ENCODE measurements around the gene INCENP. TPM values are rescaled to one million over a fixed set of nuclear protein-coding genes. Genes with fewer than 3 reads are reported as not detected.

Gene INCENP
- polyA plus RNA-seq, 1 donor from 2014 or later, result 5.9 TPM

DNA sequence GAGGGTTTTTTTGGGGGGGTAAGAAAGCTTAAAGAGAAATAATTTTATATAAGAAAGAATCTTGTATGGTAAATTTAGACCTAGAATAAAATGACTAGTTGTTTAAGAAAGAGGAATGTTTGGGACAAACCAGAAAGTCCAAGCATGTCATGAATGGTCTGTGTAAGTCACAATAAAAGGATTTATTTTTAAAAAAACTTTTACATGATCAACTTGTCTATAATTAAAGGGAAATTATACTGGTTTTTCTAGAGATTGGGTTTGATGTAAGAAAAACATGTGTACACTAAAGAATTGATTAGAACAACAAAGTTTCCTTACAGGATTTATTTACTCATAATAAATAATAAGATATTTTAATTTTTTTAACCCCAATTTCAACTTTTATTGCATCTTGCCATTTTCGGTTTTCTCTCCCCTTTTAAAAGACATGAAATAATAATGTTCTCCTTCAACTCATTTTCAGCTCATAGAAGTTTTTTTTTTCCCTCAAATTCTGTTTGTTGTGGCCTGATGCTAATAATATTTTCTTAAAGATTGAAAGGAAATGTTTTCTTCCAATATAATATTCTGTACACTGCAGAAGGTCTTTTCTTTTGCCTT is 35.4 kb upstream of the INCENP start:
- no peaks in the 10 kb centered on the region for H3K27me3 ChIP-seq (ENCODE audit: insufficient read depth, low read depth, low read length)
- no peak overlapping the region for H3K27ac ChIP-seq (ENCODE audit: low read length)
- H3K9me2 ChIP-seq (ENCODE audit: insufficient read depth, low read length), result no peaks in the 10 kb centered on the region
- no peaks in the 10 kb centered on the region for H3K36me3 ChIP-seq (ENCODE audit: insufficient read depth, low read length)
- no peak for TF ChIP-seq REST (IDR thresholded peaks at IDR 0.05; ENCODE audit: borderline replicate concordance)
- TF ChIP-seq EP300 (conservative IDR thresholded peaks at IDR 0.05; ENCODE audit: poor library complexity, severe bottlenecking), result no peak
- no peak for TF ChIP-seq SMC3 (conservative IDR thresholded peaks at IDR 0.05; ENCODE audit: poor library complexity)
- no peak for TF ChIP-seq POLR2AphosphoS5 (IDR thresholded peaks at IDR 0.05)
- no peak for TF ChIP-seq EZH2 (IDR thresholded peaks at IDR 0.05; ENCODE audit: borderline replicate concordance, insufficient read depth, low read length, poor library complexity, severe bottlenecking)
- TF ChIP-seq CTCF (IDR thresholded peaks at IDR 0.05; ENCODE audit: poor library complexity, severe bottlenecking), result no peak
- no peak for TF ChIP-seq RAD21 (conservative IDR thresholded peaks at IDR 0.05)
- no peak for TF ChIP-seq TAF1 (IDR thresholded peaks at IDR 0.05; ENCODE audit: low read depth)
- TF ChIP-seq MXI1 (conservative IDR thresholded peaks at IDR 0.05; ENCODE audit: poor library complexity, severe bottlenecking), result no peak
- no peaks in the 10 kb centered on the region for H3F3A ChIP-seq (ENCODE audit: insufficient read depth, low read length, poor library complexity, severe bottlenecking)
- no peak overlapping the region for H3K9ac ChIP-seq (ENCODE audit: low read length)
- no peak overlapping the region for H2AFZ ChIP-seq (ENCODE audit: low read depth, low read length)
- H3K79me2 ChIP-seq (replicated peaks; ENCODE audit: insufficient read depth, low read length), result no peaks in the 10 kb centered on the region
- H3K9me3 ChIP-seq (ENCODE audit: low read length), result no peaks in the 10 kb centered on the region
- H3K4me3 ChIP-seq (ENCODE audit: low read length), result no peak overlapping the region
- H4K20me1 ChIP-seq (ENCODE audit: insufficient read depth), result no peaks in the 10 kb centered on the region
- H3K4me2 ChIP-seq (ENCODE audit: low read length), result no peak overlapping the region

DNA sequence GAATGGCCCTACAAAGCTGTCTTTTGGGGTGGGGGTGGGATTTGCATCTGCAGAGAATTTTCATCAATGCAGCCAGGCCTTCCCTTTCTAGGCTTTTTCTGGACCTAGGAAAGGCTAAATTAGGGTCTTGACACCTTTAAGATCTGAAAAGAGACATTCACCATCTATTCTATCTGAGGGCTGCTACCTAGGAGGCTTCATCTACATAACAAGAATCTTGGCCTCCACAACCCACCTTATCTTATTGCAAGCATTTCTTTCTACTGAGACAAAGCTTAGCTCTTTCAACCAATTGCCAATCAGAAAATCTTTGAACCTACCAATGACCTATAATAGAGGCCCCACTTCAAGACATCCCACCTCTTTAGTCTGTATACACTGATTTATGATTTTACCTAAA is 20.7 kb upstream of the INCENP start:
- Histone ChIP-seq H3F3A (ENCODE audit: insufficient read depth, low read length, poor library complexity, severe bottlenecking) (no peaks in the 10 kb centered on the region), H2AFZ (ENCODE audit: low read depth, low read length) (no peak overlapping the region), H3K79me2 (replicated peaks; ENCODE audit: insufficient read depth, low read length) (no peaks in the 10 kb centered on the region), H3K27me3 (ENCODE audit: insufficient read depth, low read depth, low read length) (no peaks in the 10 kb centered on the region), H3K9ac (ENCODE audit: low read length) (no peak overlapping the region), H3K9me2 (ENCODE audit: insufficient read depth, low read length) (no peaks in the 10 kb centered on the region), H3K9me3 (ENCODE audit: low read length) (no peaks in the 10 kb centered on the region), H3K4me3 (ENCODE audit: low read length) (no peak overlapping the region), H4K20me1 (ENCODE audit: insufficient read depth) (no peaks in the 10 kb centered on the region), H3K36me3 (ENCODE audit: insufficient read depth, low read length) (no peaks in the 10 kb centered on the region), H3K27ac (ENCODE audit: low read length) (no peak overlapping the region), H3K4me2 (ENCODE audit: low read length) (no peak overlapping the region)
- TF ChIP-seq POLR2AphosphoS5 (IDR thresholded peaks at IDR 0.05), result no peak
- TF ChIP-seq TAF1 (IDR thresholded peaks at IDR 0.05; ENCODE audit: low read depth), result no peak
- no peak for TF ChIP-seq RAD21 (conservative IDR thresholded peaks at IDR 0.05)
- TF ChIP-seq CTCF (IDR thresholded peaks at IDR 0.05; ENCODE audit: poor library complexity, severe bottlenecking), result no peak
- no peak for TF ChIP-seq MXI1 (conservative IDR thresholded peaks at IDR 0.05; ENCODE audit: poor library complexity, severe bottlenecking)
- no peak for TF ChIP-seq EP300 (conservative IDR thresholded peaks at IDR 0.05; ENCODE audit: poor library complexity, severe bottlenecking)
